ENCODE results near the gene RRP12. TPM values are rescaled to one million over a fixed set of nuclear protein-coding genes. Genes with fewer than 3 reads are reported as not detected.
"Not testable (repeated sequence)": the region's sequence is repeated elsewhere in the genome, so short reads cannot be mapped to it uniquely, and the experiment has no call there.

The RRP12 gene
- total and polyA plus RNA-seq, 9 of the 15 experiments (the other 6 are each of a cell fraction or from before 2014, with no cell fraction given) = 4.6 to 68.2 (median 21.8) TPM

- H2AFZ ChIP-seq (ENCODE audit: low read depth, low read length); H3K4me3 ChIP-seq; FAIRE-seq; H3K9me1 ChIP-seq (ENCODE audit: control insufficient read depth, insufficient read depth, low read length); DNase-seq (ENCODE audit: extremely low read depth in 1 of 4, low spot score in 3 of 4); ATAC-seq; BruUV-seq (replicated peaks); H3K9me3 ChIP-seq (replicated peaks; ENCODE audit: control insufficient read depth, insufficient read depth, low read depth, low read length); H3K9ac ChIP-seq (ENCODE audit: insufficient read depth in 1 of 2, low read depth in 2 of 2, low read length in 2 of 2); in situ Hi-C loops (cut with MboI); H3K27me3 ChIP-seq (ENCODE audit: control insufficient read depth in 2 of 2, insufficient read depth in 2 of 2, low read length in 2 of 2); intact Hi-C loops (cut with micrococcal nuclease); H3K4me2 ChIP-seq (ENCODE audit: insufficient read depth, low read length); H3K27ac ChIP-seq (ENCODE audit: extremely low read depth, low read depth, low read length); CTCF ChIA-PET (ENCODE audit: low intra/inter-chr PET ratio): not testable (repeated sequence)
- peaks cover 11% of the 10 kb centered on the region for H4K20me1 ChIP-seq (replicated peaks; ENCODE audit: control insufficient read depth, insufficient read depth, low read length)
- peaks cover 3 to 12% of the 10 kb centered on the region in 2 experiments; a peak in 4 of 5 replicates for H3K4me1 ChIP-seq (replicated peaks in 1 of 2; ENCODE audit: control insufficient read depth in 2 of 2, insufficient read depth in 2 of 2, low read length in 2 of 2)
- 68% methylated on average over 4 of the region's 8 CpGs for WGBS (ENCODE audit: insufficient coverage, low coverage, missing lambda C conversion rate)
- H3K79me2 ChIP-seq (ENCODE audit: control insufficient read depth, insufficient read depth, low read length) = peaks cover 27% of the 10 kb centered on the region
- POLR2A ChIA-PET = interaction anchor here (0.6 to 1.2 kb wide), 3 partner anchors 10 to 286 kb away, joined by 3 to 4 read pairs (median 3); no protein-coding TSS in a partner anchor
- peaks cover 19% of the 10 kb centered on the region for H3K36me3 ChIP-seq (ENCODE audit: control insufficient read depth, insufficient read depth, low read length)
Observed at GRCh38 chr10:97423757-97424098, 22.6 kb upstream of the RRP12 start.

- Histone ChIP-seq H3K9me1 (ENCODE audit: control insufficient read depth, insufficient read depth, low read length) (no peaks in the 10 kb centered on the region), H3K36me3 (ENCODE audit: control insufficient read depth, insufficient read depth, low read length) (no peaks in the 10 kb centered on the region; the same call in 2 of the 3 replicates), H3K27me3 (ENCODE audit: control insufficient read depth in 2 of 2, insufficient read depth in 2 of 2, low read length in 2 of 2) (no peaks in the 10 kb centered on the region), H2AFZ (ENCODE audit: low read depth, low read length) (no peak overlapping the region), H3K27ac (ENCODE audit: extremely low read depth, low read depth, low read length) (no peak overlapping the region; the same call in 2 of the 3 replicates), H3K9me3 (replicated peaks; ENCODE audit: control insufficient read depth, insufficient read depth, low read depth, low read length) (no peaks in the 10 kb centered on the region), H3K4me1 (replicated peaks in 1 of 2; ENCODE audit: control insufficient read depth in 2 of 2, insufficient read depth in 2 of 2, low read length in 2 of 2) (peaks cover 16 to 26% of the 10 kb centered on the region in 2 experiments; a peak in 3 of 5 replicates), H4K20me1 (replicated peaks; ENCODE audit: control insufficient read depth, insufficient read depth, low read length) (no peaks in the 10 kb centered on the region), H3K9ac (ENCODE audit: insufficient read depth in 1 of 2, low read depth in 2 of 2, low read length in 2 of 2) (no peak overlapping the region), H3K4me2 (ENCODE audit: insufficient read depth, low read length) (no peak overlapping the region), H3K79me2 (ENCODE audit: control insufficient read depth, insufficient read depth, low read length) (no peaks in the 10 kb centered on the region), H3K4me3 (no peak overlapping the region)
- CTCF ChIA-PET (ENCODE audit: low intra/inter-chr PET ratio) = no interaction called here
- no TSS peak for BruUV-seq (replicated peaks)
- POLR2A ChIA-PET = no interaction called here
- FAIRE-seq (no peak), ATAC-seq (no peak), DNase-seq (ENCODE audit: extremely low read depth in 1 of 4, low spot score in 3 of 4) (no peak)
- intact Hi-C loops (cut with micrococcal nuclease) = no loop called here
- 93% methylated on average over 3 of the region's 6 CpGs for WGBS (ENCODE audit: insufficient coverage, low coverage, missing lambda C conversion rate)
- in situ Hi-C loops (cut with MboI) = no loop called here
- no peak for TF ChIP-seq SP1 (CRISPR knock-in tag; IDR thresholded peaks at IDR 0.05)
- no peak for TF ChIP-seq PKNOX1 (IDR thresholded peaks at IDR 0.05)
- TF ChIP-seq MEF2A (IDR thresholded peaks at IDR 0.05; ENCODE audit: control insufficient read depth, low read depth, low read length) = no peak
- no peak for TF ChIP-seq ZNF184 (CRISPR knock-in tag; IDR thresholded peaks at IDR 0.05)
- TF ChIP-seq E4F1 (CRISPR knock-in tag; IDR thresholded peaks at IDR 0.05; ENCODE audit: borderline replicate concordance) = no peak
- TF ChIP-seq NRF1 (conservative IDR thresholded peaks at IDR 0.05 in 1 of 2, IDR thresholded peaks at IDR 0.05 in 1 of 2) = no peak
- no peak for TF ChIP-seq SMC3 (conservative IDR thresholded peaks at IDR 0.05; ENCODE audit: insufficient read depth, low read depth, low read length)
- no peak for TF ChIP-seq ARID3B (CRISPR knock-in tag; IDR thresholded peaks at IDR 0.05; ENCODE audit: borderline replicate concordance)
- no peak for TF ChIP-seq MLLT1 (IDR thresholded peaks at IDR 0.05)
Observed at GRCh38 chr10:97416565-97416964, 15.4 kb upstream of the RRP12 start.

All from K562 (cell line).